Lower leg skin (tissue), 3 donors: ENCODE results near the gene KRT23.

Experiments used
- POLR2A ChIP-seq, 2 donors: fragments of 450-650 bp; IDR thresholded peaks; one replicate each; pipeline ENCODE4 v1.6.1; 2016 to 2017; ENCODE audit warnings: antibody characterized with exemption in 2 of 2, mild to moderate bottlenecking in 1 of 2, moderate library complexity in 1 of 2
- TF ChIP-seq, protein P1 (sequence below), 3 donors: fragments of 450-650 bp; IDR thresholded peaks; one replicate each; pipeline ENCODE4 v1.5.1; 2016; ENCODE audit warnings: antibody characterized with exemption in 3 of 3, mild to moderate bottlenecking in 3 of 3, moderate library complexity in 2 of 3

DNA sequence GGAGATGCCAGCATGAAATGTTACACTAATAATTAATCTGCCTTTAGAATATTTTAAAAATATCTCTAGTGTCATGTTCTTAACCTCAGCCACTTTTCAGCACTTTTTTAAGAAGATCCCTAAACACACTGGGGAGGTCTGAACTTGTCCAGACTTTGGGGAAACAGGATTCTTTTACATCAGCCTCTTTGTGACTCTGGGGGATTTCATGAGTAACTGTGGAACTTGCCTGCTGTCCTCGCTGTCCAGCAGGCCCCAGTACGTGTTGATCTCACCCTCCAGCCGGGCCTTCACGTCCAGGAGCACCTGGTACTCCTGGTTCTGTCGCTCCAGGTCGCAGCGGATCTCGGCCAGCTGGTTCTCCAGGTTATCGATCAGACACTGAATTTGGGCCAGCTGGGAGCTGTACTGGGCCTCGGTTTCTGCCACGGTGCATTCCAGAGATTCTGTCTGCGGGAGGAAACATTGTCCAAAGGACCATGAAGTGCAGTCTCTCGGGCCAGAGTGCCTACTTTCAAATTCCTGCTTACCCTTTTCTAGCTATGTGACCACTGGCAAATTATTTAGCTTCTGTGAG lies 41.2 kb upstream of the KRT23 start:
- TF ChIP-seq, protein P1, sequence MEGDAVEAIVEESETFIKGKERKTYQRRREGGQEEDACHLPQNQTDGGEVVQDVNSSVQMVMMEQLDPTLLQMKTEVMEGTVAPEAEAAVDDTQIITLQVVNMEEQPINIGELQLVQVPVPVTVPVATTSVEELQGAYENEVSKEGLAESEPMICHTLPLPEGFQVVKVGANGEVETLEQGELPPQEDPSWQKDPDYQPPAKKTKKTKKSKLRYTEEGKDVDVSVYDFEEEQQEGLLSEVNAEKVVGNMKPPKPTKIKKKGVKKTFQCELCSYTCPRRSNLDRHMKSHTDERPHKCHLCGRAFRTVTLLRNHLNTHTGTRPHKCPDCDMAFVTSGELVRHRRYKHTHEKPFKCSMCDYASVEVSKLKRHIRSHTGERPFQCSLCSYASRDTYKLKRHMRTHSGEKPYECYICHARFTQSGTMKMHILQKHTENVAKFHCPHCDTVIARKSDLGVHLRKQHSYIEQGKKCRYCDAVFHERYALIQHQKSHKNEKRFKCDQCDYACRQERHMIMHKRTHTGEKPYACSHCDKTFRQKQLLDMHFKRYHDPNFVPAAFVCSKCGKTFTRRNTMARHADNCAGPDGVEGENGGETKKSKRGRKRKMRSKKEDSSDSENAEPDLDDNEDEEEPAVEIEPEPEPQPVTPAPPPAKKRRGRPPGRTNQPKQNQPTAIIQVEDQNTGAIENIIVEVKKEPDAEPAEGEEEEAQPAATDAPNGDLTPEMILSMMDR (IDR thresholded peaks at IDR 0.05) = no peak
- no peak for TF ChIP-seq POLR2A (IDR thresholded peaks at IDR 0.05)
